ENCODE data around the gene TMEM129.
"Not testable (repeated sequence)": the region's sequence is repeated elsewhere in the genome, so short reads cannot be mapped to it uniquely, and the experiment has no call there.

The TMEM129 gene

GRCh38 chr4:1720163-1720983, 750 bp downstream of the TMEM129 start:
- peak; percentile 40 for DNase-seq

DNA sequence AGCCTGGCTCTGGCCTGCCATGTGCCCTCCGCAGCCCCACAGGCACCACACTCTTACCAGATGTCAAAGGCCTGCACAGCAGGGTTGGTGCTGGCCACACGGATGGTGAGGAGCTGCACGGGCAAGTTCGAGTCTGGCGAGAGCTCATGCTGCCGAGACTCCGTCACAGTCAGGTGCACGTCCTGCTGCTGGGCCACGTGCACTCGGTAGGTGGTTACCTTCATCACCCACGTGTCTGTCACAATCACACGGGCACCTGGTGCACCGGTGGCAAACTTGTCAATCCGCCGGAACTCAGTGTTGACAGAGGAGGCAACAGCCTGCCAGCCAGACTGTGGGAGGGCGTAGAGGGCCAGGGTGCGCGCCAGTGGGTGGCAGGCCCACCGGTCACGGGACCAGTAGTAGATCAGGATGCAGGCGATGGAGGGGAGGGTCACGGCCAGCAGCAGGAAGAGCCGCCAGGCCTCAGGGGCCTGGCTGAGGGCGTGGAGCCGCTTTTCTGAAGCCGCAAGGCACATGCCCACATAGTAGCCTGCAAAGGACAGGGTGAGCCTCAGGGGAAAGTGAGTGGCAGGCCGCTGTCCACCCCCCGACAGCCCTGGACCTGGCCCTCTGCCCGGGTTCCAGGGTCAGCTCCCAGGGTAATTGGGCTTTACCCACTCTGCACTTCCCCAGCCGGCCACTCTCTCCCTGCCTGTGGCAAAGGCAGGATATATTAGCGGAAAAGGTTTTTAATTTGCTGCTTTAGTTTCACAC, 2.9 kb downstream of the TMEM129 start:
- no peak for DNase-seq

- DNase-seq = no peak
Measured at GRCh38 chr4:1717129-1718094, 3.7 kb downstream of the TMEM129 start.

DNA sequence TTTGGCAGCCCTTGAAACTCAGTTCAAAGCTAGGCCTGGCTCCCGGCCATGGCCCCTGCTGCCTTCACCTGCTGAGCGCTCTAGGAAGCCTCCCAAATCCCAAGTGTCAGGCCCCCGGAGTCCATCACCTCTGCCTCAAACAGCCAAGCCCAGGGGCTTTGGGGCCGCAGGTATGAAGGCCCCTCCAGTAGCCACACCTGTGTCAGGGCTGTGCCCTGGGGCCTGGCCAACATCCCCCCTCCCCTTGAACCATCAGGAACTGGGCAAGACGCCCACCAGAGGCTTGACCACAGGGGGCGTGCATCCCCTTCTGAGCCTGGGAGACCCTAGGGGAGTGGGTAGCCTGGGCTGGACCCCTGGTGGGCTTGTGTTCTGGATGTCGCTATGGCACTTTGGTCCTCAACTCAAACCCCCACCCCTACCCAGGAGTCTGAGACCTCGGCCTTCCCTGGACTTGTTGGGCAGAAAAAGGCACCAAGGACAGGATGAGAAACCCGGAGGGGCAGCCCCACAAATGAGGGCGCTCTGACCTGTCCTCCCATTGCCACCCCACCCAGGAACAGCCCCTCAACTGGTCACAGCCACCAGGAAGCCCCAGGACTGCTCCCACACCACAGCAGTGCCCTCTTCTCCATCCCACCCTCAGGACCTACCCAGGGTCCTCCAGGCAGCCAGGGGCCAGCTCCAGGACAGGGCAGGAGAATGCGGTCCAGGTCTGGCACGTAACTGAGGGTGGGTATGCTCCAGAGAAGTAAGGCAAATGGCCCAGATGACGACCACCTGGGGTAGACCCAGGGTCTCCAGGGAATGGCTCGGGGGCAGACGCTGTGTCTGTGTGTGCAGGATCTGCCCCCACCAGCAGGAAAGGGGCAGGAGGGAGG, 4.8 kb downstream of the TMEM129 start:
- DNase-seq = no peak

GRCh38 chr4:1715002-1715758, 5.9 kb downstream of the TMEM129 start:
- DNase-seq = no peak

DNA sequence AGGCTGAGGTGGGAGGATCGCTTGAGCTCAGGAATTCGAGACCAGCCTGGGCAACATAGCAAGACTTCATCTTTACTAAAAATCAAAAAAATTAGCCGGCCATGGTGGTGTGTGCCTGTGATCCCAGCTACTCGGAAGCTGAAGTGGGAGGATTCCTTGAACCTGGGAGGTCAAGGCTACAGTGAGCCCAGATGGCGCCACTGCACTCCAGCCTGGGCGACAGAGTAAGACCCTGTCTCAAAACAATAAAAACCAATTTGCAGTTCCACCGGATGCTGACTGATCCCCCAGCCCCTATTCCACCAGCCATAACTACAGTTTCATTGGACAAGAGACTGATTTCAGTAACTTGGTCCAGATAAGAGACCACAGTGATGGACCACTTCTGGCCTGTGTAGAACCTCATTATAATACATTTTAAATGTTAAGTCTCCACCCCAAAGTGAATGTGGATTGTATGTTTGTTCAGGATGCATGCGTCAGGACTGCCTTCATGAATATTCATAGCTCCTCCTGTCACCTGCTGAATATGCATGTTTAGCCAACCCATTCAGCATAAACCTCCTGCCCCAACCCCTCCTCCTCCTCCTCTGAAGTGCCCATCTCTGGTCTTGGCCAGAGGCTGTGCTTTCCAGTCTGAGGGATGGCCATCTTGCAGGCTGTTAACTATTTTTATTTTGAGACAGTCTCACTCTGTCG, 6.7 kb downstream of the TMEM129 start:
- DNase-seq = no peak

DNA sequence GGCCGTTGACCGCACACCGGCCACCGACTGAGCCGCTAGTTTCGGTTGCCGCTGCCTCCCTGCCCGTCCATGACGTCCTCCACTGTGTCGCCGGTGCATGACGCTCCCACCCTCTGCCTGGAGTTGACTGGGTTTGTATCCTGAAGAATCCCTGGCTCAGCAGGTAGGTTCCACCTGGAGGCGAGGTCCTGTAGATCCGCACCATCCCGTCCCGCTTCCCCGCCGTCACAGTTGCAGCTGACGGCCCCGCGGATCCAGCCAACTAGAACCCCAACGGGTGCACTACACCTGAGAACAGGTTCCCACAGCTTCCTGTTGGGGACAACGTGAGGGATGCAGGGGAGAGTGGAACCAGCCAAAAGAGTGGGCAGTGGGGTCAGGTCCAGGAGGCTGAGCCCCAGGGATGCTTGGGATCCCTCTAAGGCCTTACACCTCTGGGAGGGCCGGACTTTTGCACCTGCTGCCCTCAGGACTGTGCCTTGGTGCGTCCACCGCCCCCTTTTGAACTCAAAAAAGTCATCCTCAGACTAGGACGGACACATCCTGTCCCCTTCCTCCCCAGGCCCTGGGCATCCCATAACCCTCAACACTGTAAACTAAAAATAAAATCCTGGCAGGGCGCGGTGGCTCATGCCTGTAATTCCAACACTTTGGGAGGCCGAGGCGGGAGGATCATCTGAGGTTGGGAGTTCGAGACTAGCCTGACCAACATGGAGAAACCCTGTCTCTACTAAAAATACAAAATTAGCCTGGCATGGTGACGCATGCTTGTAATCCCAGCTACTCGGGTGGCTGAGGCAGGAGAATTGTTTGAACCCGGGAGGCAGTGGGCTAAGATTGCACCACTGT, 7.9 kb downstream of the TMEM129 start:
- no peak for DNase-seq

GRCh38 chr4:1712216-1713002, 8.7 kb downstream of the TMEM129 start, which contains the start of gene SLBP:
Gene SLBP, minus strand, starts transcription at chr4:1712319. Its CDS starts 131 bp downstream, at chr4:1712188.
- DNase-seq = peak; percentile 99

DNA sequence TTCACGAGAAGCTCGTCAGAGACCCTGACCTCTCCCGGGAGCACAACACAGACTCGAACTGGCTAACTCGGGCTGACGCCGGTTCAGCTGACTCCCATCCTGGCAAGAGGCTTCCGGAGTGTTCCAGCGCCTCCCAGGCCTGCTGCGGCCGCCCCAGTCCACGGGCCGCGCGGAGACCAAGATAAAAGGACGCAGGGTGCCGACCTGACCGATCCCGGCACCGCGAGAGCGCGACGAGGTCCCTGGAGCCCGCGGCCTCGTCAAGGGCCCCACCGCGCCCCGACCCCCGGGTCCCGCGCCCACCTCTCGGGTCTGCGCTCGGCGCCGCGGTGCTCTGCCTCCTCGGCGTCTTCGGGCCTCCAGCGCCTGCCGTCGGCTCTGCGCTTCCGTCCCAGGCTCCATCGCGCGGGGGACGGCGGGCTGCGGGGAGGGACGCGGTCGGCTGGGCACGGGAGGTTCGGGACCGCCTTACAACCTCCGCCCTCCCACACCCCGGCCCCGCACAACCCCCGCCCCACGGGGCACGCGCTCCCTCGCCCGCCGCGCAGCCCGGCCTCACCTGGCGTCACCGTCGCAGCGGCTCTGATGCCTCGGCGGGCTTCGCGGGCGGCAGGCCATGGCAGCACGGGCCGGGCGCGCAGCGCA, 9.4 kb downstream of the TMEM129 start:
- DNase-seq = peak; percentile 38

GRCh38 chr4:1711055-1711570, 10.0 kb downstream of the TMEM129 start:
- no peak for DNase-seq

GRCh38 chr4:1708581-1708980, 12.5 kb downstream of the TMEM129 start:
- DNase-seq = no peak

- DNase-seq = no peak
Measured at GRCh38 chr4:1706358-1706757, 14.8 kb downstream of the TMEM129 start.

DNA sequence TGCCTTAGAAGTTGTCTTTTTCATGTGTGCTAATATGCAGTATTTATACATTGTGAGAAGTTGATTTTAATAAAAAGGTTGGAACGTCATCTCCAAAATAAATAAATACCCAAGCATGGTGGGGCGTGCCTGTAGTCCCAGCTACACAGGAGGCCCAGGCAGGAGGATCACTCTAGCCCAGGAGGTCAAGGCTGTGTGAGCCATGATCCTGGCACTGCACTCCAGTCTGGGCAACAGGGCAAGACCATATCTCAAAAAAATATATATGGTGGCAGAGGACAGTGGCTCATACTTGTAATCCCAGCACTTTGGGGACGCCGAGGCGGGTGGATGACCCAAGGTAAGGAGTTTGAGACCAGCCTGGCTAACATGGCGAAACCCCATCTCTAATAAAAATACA, 15.4 kb downstream of the TMEM129 start:
- no peak for DNase-seq

GRCh38 chr4:1703867-1704266, 17.3 kb downstream of the TMEM129 start:
- no peak for DNase-seq

GRCh38 chr4:1701671-1702070, 19.5 kb downstream of the TMEM129 start:
- DNase-seq = not testable (repeated sequence)

DNA sequence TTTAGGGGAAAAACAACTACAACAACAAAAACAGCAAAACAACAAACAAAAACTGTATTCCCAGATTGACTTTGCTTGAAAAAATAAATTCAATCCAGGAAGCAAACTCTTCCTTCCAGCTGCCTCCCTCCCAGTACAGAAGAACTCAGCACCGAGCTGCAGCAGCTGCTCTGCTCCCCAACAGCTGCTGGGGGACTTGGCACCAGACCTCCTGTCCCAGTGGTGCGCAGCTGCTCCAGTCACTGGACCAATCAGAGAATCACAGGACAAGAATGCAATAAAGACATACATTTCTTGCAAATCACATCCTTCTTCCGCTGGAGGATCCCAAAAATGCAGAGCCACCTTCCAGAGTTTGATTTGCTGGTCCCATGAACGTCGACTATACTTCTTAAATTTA, 25.2 kb downstream of the TMEM129 start:
- DNase-seq = no peak

DNA sequence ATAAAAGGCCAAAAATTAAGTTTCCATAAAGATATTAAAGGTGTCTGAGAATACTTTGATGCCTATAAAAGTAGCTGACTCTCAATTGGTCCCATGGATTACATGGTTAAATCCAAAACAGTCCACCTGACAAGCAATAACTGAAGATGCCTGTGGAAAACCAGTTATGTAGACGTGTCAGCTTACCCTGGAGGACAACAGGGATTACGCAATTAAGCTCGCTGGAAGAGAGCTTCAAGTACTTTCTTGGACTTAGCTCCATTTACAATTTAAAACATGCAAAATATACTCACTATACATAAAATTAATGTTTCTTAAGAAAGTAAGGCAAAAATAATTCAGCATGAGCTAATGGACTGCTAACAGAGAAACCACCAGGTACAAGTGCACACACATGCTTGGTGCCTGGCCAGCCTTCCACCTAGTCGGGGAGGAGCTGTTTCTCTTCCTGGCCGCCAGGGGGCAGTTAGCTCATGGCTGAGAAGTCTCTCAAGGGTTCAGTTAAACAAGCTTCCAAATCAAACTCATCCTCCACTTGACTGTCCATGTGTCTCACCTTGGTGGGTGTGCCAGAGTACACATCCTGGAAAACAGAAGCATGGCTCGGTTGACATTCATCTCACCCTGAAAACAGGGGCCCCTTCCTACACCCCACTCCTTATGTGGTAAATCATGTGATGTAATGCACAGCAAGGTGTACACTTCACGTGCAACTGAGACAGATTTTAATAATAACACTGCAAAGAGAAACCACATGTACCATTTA, 27.8 kb downstream of the TMEM129 start:
- DNase-seq = peak; percentile 85
